HCT116 (cell line): ENCODE results near the gene YWHAE. TPM values are rescaled to one million over a fixed set of nuclear protein-coding genes. Genes with fewer than 3 reads are reported as not detected.

Experiments
- ATAC-seq: fragments of 200-7000 bp; cut with Tn5 transposase; 2 replicates; pipeline ENCODE4 v1.9.1; 2020; ENCODE audit warnings: mild to moderate bottlenecking, moderate library complexity
- BruUV-seq: library from RNA; stranded (reverse); fragments of 400-500 nt; replicated peaks from 2 replicates; lab custom pipeline; 2021; lab: Mats Ljungman, UMichigan
- CTCF ChIA-PET: fragments of 300-600 bp; sonication (Branson Sonifier 250); formaldehyde crosslinking; loops from one replicate; lab custom pipeline; 2021; ENCODE audit warnings: antibody characterized with exemption; lab: Charles Lee
- POLR2A ChIA-PET: fragments of 300-600, 350-600 bp; sonication (Branson Sonifier 250); formaldehyde crosslinking; loops from one replicate; lab custom pipeline; 2021; ENCODE audit warnings: antibody characterized with exemption; lab: Charles Lee
- RAD21 ChIA-PET, 2 experiments: fragments of 300-600 bp; sonication (Branson Sonifier 250); formaldehyde crosslinking; loops; one replicate each; lab custom pipeline; 2023; ENCODE audit warnings: low total read pairs in 2 of 2; ENCODE audit not compliant: uncharacterized antibody in 2 of 2, unreplicated experiment in 2 of 2, low non-redundant PET in 1 of 2; lab: Charles Lee
- DNase-seq: peaks from one replicate; pipeline ENCODE4 v3.0.0-alpha.2; 2010; ENCODE audit warnings: low read depth, low spot score
- H2AFZ ChIP-seq: fragments of 200-600 bp; shearing (Covaris generic), sonication (generic); 2 replicates; pipeline ENCODE4 v1.6.1; 2017; ENCODE audit warnings: low read depth, mixed run types, mixed read lengths, antibody characterized with exemption, low read length; ENCODE audit not compliant: poor library complexity, severe bottlenecking
- H3K27ac ChIP-seq: 2 replicates; pipeline ENCODE4 v1.5.1; 2012; ENCODE audit warnings: low read depth, low read length
- H3K27me3 ChIP-seq: fragments of 200-600 bp; sonication (generic); 2 replicates; pipeline ENCODE4 v1.6.1; 2016; ENCODE audit warnings: mixed run types, low read length, mixed read lengths; ENCODE audit not compliant: insufficient read depth
- H3K36me3 ChIP-seq, 2 experiments: fragments of 200-500 bp in 1 of 2; fragments of 200-600 bp in 1 of 2; sonication (Bioruptor generic) in 1 of 2; sonication (generic) in 1 of 2; 2 replicates each; pipeline versions ENCODE4 v1.5.1 to v1.6.1; 2014 to 2016; ENCODE audit warnings: low read length in 2 of 2, inconsistent platforms in 1 of 2, mixed read lengths in 1 of 2, mixed run types in 1 of 2; ENCODE audit not compliant: insufficient read depth in 2 of 2, control insufficient read depth in 1 of 2
- H3K4me1 ChIP-seq, 2 experiments: fragments of 200-600 bp in 1 of 2; sonication (generic) in 1 of 2; 2 replicates each; pipeline versions ENCODE4 v1.5.1 to v1.6.1; 2012 to 2017; ENCODE audit warnings: low read length in 2 of 2, inconsistent platforms in 1 of 2, mild to moderate bottlenecking in 1 of 2, mixed read lengths in 1 of 2, mixed run types in 1 of 2, moderate library complexity in 1 of 2; ENCODE audit not compliant: insufficient read depth in 2 of 2, control insufficient read depth in 1 of 2
- H3K4me2 ChIP-seq: fragments of 200-600 bp; sonication (generic); 2 replicates; pipeline ENCODE4 v1.6.1; 2017; ENCODE audit warnings: mixed run types, low read length, mixed read lengths
- H3K4me3 ChIP-seq, 2 experiments: fragments of 200-600 bp in 1 of 2; sonication (generic) in 1 of 2; replicated peaks in 1 of 2; 2 replicates each; pipeline ENCODE4 v1.5.1; 2011 to 2016; ENCODE audit warnings: low read length in 2 of 2, control low read depth in 1 of 2, low read depth in 1 of 2, mild to moderate bottlenecking in 1 of 2, mixed read lengths in 1 of 2, mixed run types in 1 of 2
- H3K79me2 ChIP-seq: fragments of 200-600 bp; sonication (generic); 2 replicates; pipeline ENCODE4 v1.6.1; 2017; ENCODE audit warnings: mild to moderate bottlenecking, mixed run types, low read length, moderate library complexity, mixed read lengths; ENCODE audit not compliant: insufficient read depth
- H3K9ac ChIP-seq: fragments of 200-600 bp; sonication (generic); 2 replicates; pipeline ENCODE4 v1.6.1; 2016; ENCODE audit warnings: low read length, mixed read lengths
- H3K9me2 ChIP-seq: fragments of 200-600 bp; sonication (generic), shearing (Covaris generic); 2 replicates; pipeline ENCODE4 v1.6.1; 2017; ENCODE audit warnings: mixed run types, mild to moderate bottlenecking, moderate library complexity; ENCODE audit not compliant: insufficient read depth
- H3K9me3 ChIP-seq, 2 experiments: fragments of 200-500 bp in 1 of 2; fragments of 200-600 bp in 1 of 2; sonication (Bioruptor generic) in 1 of 2; sonication (generic) in 1 of 2; 2 replicates each; pipeline ENCODE4 v1.6.1; 2014 to 2017; ENCODE audit warnings: low read length in 2 of 2, mixed read lengths in 2 of 2, inconsistent platforms in 1 of 2, low read depth in 1 of 2, mild to moderate bottlenecking in 1 of 2, mixed run types in 1 of 2, moderate library complexity in 1 of 2; ENCODE audit not compliant: control insufficient read depth in 1 of 2, insufficient read depth in 1 of 2
- H4K20me1 ChIP-seq: fragments of 200-600 bp; sonication (generic), shearing (Covaris generic); 2 replicates; pipeline ENCODE4 v1.6.1; 2017; ENCODE audit warnings: mixed run types, mild to moderate bottlenecking, moderate library complexity; ENCODE audit not compliant: insufficient read depth
- CBX3 ChIP-seq: IDR thresholded peaks from 2 replicates; pipeline ENCODE4 v1.6.1; 2012; ENCODE audit warnings: low read depth
- CEBPB ChIP-seq: IDR thresholded peaks from 2 replicates; pipeline ENCODE4 v1.6.1; 2012; ENCODE audit warnings: low read depth
- CTCF ChIP-seq, 3 experiments: fragments of 200-600 bp in 1 of 3; sonication (generic) in 1 of 3; IDR thresholded peaks in 2 of 3; conservative IDR thresholded peaks in 1 of 3; 2 replicates each; pipeline ENCODE4 v1.5.1; 2012 to 2017; ENCODE audit warnings: low read depth in 2 of 3, low read length in 2 of 3, antibody characterized with exemption in 1 of 3, borderline replicate concordance in 1 of 3, control low read depth in 1 of 3, mild to moderate bottlenecking in 1 of 3, mixed read lengths in 1 of 3, mixed run types in 1 of 3, moderate library complexity in 1 of 3; ENCODE audit not compliant: insufficient read depth in 1 of 3
- EGR1 ChIP-seq: IDR thresholded peaks from 2 replicates; pipeline ENCODE4 v1.6.1; 2012; ENCODE audit warnings: low read depth
- EZH2 ChIP-seq: fragments of 200-600 bp; sonication (generic); IDR thresholded peaks from 2 replicates; pipeline ENCODE4 v1.6.1; 2017; ENCODE audit warnings: antibody characterized with exemption, mixed run types
- EZH2phosphoT487 ChIP-seq: fragments of 200-600 bp; IDR thresholded peaks from 2 replicates; pipeline ENCODE4 v1.6.1; 2018; ENCODE audit warnings: antibody characterized with exemption, borderline replicate concordance
- FOSL1 ChIP-seq: IDR thresholded peaks from 2 replicates; pipeline ENCODE4 v1.6.1; 2012; ENCODE audit warnings: low read depth
- JUND ChIP-seq: IDR thresholded peaks from 2 replicates; pipeline ENCODE4 v1.6.1; 2012
- MAX ChIP-seq: IDR thresholded peaks from 2 replicates; pipeline ENCODE4 v1.6.1; 2012
- POLR2AphosphoS5 ChIP-seq: IDR thresholded peaks from 2 replicates; pipeline ENCODE4 v1.6.1; 2011; ENCODE audit warnings: mild to moderate bottlenecking, low read depth, low read length, moderate library complexity
- SP1 ChIP-seq: IDR thresholded peaks from 2 replicates; pipeline ENCODE4 v1.6.1; 2012; ENCODE audit warnings: low read depth
- TCF7L2 ChIP-seq: IDR thresholded peaks from 2 replicates; pipeline ENCODE4 v1.7.0; 2011; ENCODE audit warnings: borderline replicate concordance, inconsistent platforms; ENCODE audit not compliant: insufficient read depth, insufficient read length; ENCODE audit errors: extremely low read depth
- YY1 ChIP-seq: IDR thresholded peaks from 2 replicates; pipeline ENCODE4 v1.6.1; 2011; ENCODE audit warnings: low read length, low read depth, moderate library complexity, mild to moderate bottlenecking; ENCODE audit not compliant: insufficient replicate concordance; ENCODE audit errors: extremely low read depth
- ZNF274 ChIP-seq: fragments of 200-500 bp; sonication (Bioruptor generic); IDR thresholded peaks from 2 replicates; pipeline ENCODE4 v1.6.1; 2014; ENCODE audit warnings: mild to moderate bottlenecking, low read depth, low read length, inconsistent platforms
- intact Hi-C: fragments of 100-400 bp; cut with micrococcal nuclease; formaldehyde crosslinking; loops from 2 replicates; pipeline ENCODE4 v1.10.0; 2022
- total RNA-seq: library from RNA; stranded (reverse); gene quantifications from one replicate; pipeline ENCODE4 v1.2.1, GENCODE V29; 2021; ENCODE audit not compliant: unreplicated experiment
- TF ChIP-seq, protein P1 (sequence below): IDR thresholded peaks from 2 replicates; pipeline ENCODE4 v1.6.1; 2011; ENCODE audit warnings: mild to moderate bottlenecking, low read length, moderate library complexity; ENCODE audit not compliant: insufficient replicate concordance; ENCODE audit errors: extremely low read depth

Gene YWHAE
- total RNA-seq, 1 experiment from 2014 or later, result 735 TPM

- TF ChIP-seq TCF7L2 (no peak), JUND (no peak)
Measured at GRCh38 chr17:1412185-1413110, 12.4 kb upstream of the YWHAE start (continued).

GRCh38 chr17:1402262-1402586, 2.2 kb upstream of the YWHAE start:
- Histone ChIP-seq H3K27ac (no peak overlapping the region), H3K79me2 (peaks cover 28% of the 10 kb centered on the region), H3K9ac (no peak overlapping the region), H4K20me1 (peaks cover 8% of the 10 kb centered on the region; the same call in 1 of the 2 replicates), H3K27me3 (no peaks in the 10 kb centered on the region), H3K36me3 (no peaks in the 10 kb centered on the region), H3K4me2 (no peak overlapping the region), H2AFZ (no peak overlapping the region), H3K4me1 (peaks cover 19 to 24% of the 10 kb centered on the region in 2 experiments), H3K4me3 (no peak overlapping the region), H3K9me2 (no peaks in the 10 kb centered on the region), H3K9me3 (no peaks in the 10 kb centered on the region)
- no peak for DNase-seq
- intact Hi-C loops, result no loop called here
- ChIA-PET RAD21 (no interaction called here), CTCF (no interaction called here), POLR2A (no interaction called here)
- no TSS peak for BruUV-seq
- TF ChIP-seq POLR2AphosphoS5, result no peak
- TF ChIP-seq CEBPB, result no peak
- TF ChIP-seq MAX, result no peak
- no peak for TF ChIP-seq EGR1
- TF ChIP-seq TCF7L2, result no peak
- no peak for TF ChIP-seq CBX3
- TF ChIP-seq ZNF274, result no peak
- TF ChIP-seq EZH2phosphoT487, result no peak
- TF ChIP-seq SP1, result no peak
- no peak for TF ChIP-seq CTCF (IDR thresholded peaks at IDR 0.05 in 2 of 3, conservative IDR thresholded peaks at IDR 0.05 in 1 of 3; ENCODE audit: borderline replicate concordance in 1 of 3, insufficient read depth in 1 of 3, low read depth in 2 of 3, low read length in 2 of 3)
- TF ChIP-seq FOSL1, result no peak
- TF ChIP-seq, protein P1, sequence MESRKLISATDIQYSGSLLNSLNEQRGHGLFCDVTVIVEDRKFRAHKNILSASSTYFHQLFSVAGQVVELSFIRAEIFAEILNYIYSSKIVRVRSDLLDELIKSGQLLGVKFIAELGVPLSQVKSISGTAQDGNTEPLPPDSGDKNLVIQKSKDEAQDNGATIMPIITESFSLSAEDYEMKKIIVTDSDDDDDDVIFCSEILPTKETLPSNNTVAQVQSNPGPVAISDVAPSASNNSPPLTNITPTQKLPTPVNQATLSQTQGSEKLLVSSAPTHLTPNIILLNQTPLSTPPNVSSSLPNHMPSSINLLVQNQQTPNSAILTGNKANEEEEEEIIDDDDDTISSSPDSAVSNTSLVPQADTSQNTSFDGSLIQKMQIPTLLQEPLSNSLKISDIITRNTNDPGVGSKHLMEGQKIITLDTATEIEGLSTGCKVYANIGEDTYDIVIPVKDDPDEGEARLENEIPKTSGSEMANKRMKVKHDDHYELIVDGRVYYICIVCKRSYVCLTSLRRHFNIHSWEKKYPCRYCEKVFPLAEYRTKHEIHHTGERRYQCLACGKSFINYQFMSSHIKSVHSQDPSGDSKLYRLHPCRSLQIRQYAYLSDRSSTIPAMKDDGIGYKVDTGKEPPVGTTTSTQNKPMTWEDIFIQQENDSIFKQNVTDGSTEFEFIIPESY, result no peak
- no peak for TF ChIP-seq YY1
- TF ChIP-seq EZH2, result no peak
- ATAC-seq, result no peak
